Measurements from ENCODE around the gene TERT. TPM values are rescaled to one million over a fixed set of nuclear protein-coding genes. Genes with fewer than 3 reads are reported as not detected.

TERT gene
- total RNA-seq, 2 donors from 2014 or later = not detected

GRCh38 chr5:1251678-1252580, 42.9 kb downstream of the TERT start:
- DNase-seq (no peak), ATAC-seq (no peak)
- H3K36me3 ChIP-seq (replicated peaks in 1 of 2; ENCODE audit: insufficient read depth in 1 of 2, low read depth in 2 of 2) = no peaks in the 10 kb centered on the region
- peaks cover 4% of the 10 kb centered on the region for H3K4me1 ChIP-seq
- H3K27me3 ChIP-seq = peaks cover 0 to 8% of the 10 kb centered on the region in 2 donors
- intact Hi-C loops (cut with DNase I) = no loop called here
- TF ChIP-seq, protein P1, sequence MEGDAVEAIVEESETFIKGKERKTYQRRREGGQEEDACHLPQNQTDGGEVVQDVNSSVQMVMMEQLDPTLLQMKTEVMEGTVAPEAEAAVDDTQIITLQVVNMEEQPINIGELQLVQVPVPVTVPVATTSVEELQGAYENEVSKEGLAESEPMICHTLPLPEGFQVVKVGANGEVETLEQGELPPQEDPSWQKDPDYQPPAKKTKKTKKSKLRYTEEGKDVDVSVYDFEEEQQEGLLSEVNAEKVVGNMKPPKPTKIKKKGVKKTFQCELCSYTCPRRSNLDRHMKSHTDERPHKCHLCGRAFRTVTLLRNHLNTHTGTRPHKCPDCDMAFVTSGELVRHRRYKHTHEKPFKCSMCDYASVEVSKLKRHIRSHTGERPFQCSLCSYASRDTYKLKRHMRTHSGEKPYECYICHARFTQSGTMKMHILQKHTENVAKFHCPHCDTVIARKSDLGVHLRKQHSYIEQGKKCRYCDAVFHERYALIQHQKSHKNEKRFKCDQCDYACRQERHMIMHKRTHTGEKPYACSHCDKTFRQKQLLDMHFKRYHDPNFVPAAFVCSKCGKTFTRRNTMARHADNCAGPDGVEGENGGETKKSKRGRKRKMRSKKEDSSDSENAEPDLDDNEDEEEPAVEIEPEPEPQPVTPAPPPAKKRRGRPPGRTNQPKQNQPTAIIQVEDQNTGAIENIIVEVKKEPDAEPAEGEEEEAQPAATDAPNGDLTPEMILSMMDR (IDR thresholded peaks at IDR 0.05) = no peak
- TF ChIP-seq POLR2A (IDR thresholded peaks at IDR 0.05) = no peak
- no peak overlapping the region for H3K27ac ChIP-seq
- H3K9me3 ChIP-seq = no peaks in the 10 kb centered on the region
- WGBS, 2 donors = 58 to 62% methylated on average over 18 to 26 of the region's 27 CpGs
- H3K4me3 ChIP-seq = no peak overlapping the region

- ATAC-seq (no peak), DNase-seq (no peak)
- Histone ChIP-seq H3K27me3 (peaks cover 0 to 19% of the 10 kb centered on the region in 2 donors), H3K9me3 (no peaks in the 10 kb centered on the region), H3K4me3 (no peak overlapping the region), H3K4me1 (peaks cover 9% of the 10 kb centered on the region), H3K27ac (no peak overlapping the region), H3K36me3 (replicated peaks in 1 of 2; ENCODE audit: insufficient read depth in 1 of 2, low read depth in 2 of 2) (no peaks in the 10 kb centered on the region)
- TF ChIP-seq, protein P1 (IDR thresholded peaks at IDR 0.05) = no peak
- no peak for TF ChIP-seq POLR2A (IDR thresholded peaks at IDR 0.05)
- 52 to 69% methylated on average over 8 to 27 of the region's 29 CpGs for WGBS, 2 donors
- intact Hi-C loops (cut with DNase I) = no loop called here
Observed at GRCh38 chr5:1249366-1250280, 45.2 kb downstream of the TERT start.

GRCh38 chr5:1247811-1248210, 47.1 kb downstream of the TERT start:
- Histone ChIP-seq H3K9me3 (no peaks in the 10 kb centered on the region), H3K27me3 (peaks cover 0 to 19% of the 10 kb centered on the region in 2 donors), H3K27ac (no peak overlapping the region), H3K4me3 (no peak overlapping the region), H3K4me1 (peaks cover 9% of the 10 kb centered on the region), H3K36me3 (replicated peaks in 1 of 2; ENCODE audit: insufficient read depth in 1 of 2, low read depth in 2 of 2) (no peaks in the 10 kb centered on the region)
- intact Hi-C loops (cut with DNase I) = no loop called here
- TF ChIP-seq POLR2A (IDR thresholded peaks at IDR 0.05) = no peak
- TF ChIP-seq, protein P1 (IDR thresholded peaks at IDR 0.05) = no peak
- ATAC-seq (no peak), DNase-seq (no peak)
- WGBS, 2 donors = 69 to 74% methylated on average over 6 of the region's 6 CpGs

GRCh38 chr5:1246711-1247431, 48.0 kb downstream of the TERT start:
- DNase-seq = peak; percentile 57 to 71 (median 64)
- Histone ChIP-seq H3K4me1 (peaks cover 9% of the 10 kb centered on the region), H3K27me3 (peaks cover 0 to 19% of the 10 kb centered on the region in 2 donors), H3K27ac (no peak overlapping the region), H3K9me3 (no peaks in the 10 kb centered on the region), H3K36me3 (replicated peaks in 1 of 2; ENCODE audit: insufficient read depth in 1 of 2, low read depth in 2 of 2) (no peaks in the 10 kb centered on the region), H3K4me3 (no peak overlapping the region)
- TF ChIP-seq, protein P1 (IDR thresholded peaks at IDR 0.05) = no peak
- no peak for TF ChIP-seq POLR2A (IDR thresholded peaks at IDR 0.05)
- peak; percentile 65 for ATAC-seq
- intact Hi-C loops (cut with DNase I) = no loop called here
- 8 to 15% methylated on average over 23 to 43 of the region's 43 CpGs for WGBS, 2 donors

All from body of pancreas (tissue), 4 donors.